Calu3 (cell line): ENCODE results near the gene SPIRE1. TPM values are rescaled to one million over a fixed set of nuclear protein-coding genes. Genes with fewer than 3 reads are reported as not detected.

Experiments used
- BruUV-seq: library from RNA; stranded (reverse); fragments of 400-500 nt; replicated peaks from 2 replicates; lab custom pipeline; 2021; lab: Mats Ljungman, UMichigan
- CTCF ChIA-PET: fragments of 300-600 bp; sonication (Branson Sonifier 250); formaldehyde crosslinking; loops from one replicate; lab custom pipeline; 2022; ENCODE audit warnings: antibody characterized with exemption; lab: Charles Lee
- DNase-seq: peaks from one replicate; pipeline ENCODE4 v3.0.0; 2022
- H3K27ac Mint-ChIP-seq: one replicate; pipeline ENCODE4 v1.8.0; 2022; ENCODE audit warnings: mixed read lengths; ENCODE audit not compliant: unreplicated experiment
- H3K27me3 Mint-ChIP-seq: one replicate; pipeline ENCODE4 v1.8.0; 2022; ENCODE audit warnings: mixed read lengths; ENCODE audit not compliant: unreplicated experiment
- H3K36me3 Mint-ChIP-seq: one replicate; pipeline ENCODE4 v1.8.0; 2022; ENCODE audit warnings: mild to moderate bottlenecking, moderate library complexity, mixed read lengths; ENCODE audit not compliant: insufficient read depth, unreplicated experiment
- H3K4me1 Mint-ChIP-seq: one replicate; pipeline ENCODE4 v1.8.0; 2022; ENCODE audit warnings: mild to moderate bottlenecking, low read depth, mixed read lengths; ENCODE audit not compliant: unreplicated experiment
- H3K4me3 Mint-ChIP-seq: one replicate; pipeline ENCODE4 v1.8.0; 2022; ENCODE audit warnings: mild to moderate bottlenecking, low read depth, moderate library complexity, mixed read lengths; ENCODE audit not compliant: unreplicated experiment
- H3K9me3 Mint-ChIP-seq: one replicate; pipeline ENCODE4 v1.8.0; 2022; ENCODE audit warnings: low read depth, mixed read lengths; ENCODE audit not compliant: unreplicated experiment
- CTCF ChIP-seq: fragments of 200-600 bp; IDR thresholded peaks from one replicate; pipeline ENCODE4 v1.8.0; 2022; ENCODE audit warnings: antibody characterized with exemption; ENCODE audit not compliant: unreplicated experiment
- intact Hi-C: fragments of 100-400 bp; cut with micrococcal nuclease; formaldehyde crosslinking; loops from one replicate; pipeline ENCODE4 v1.10.0; 2022; ENCODE audit not compliant: unreplicated experiment
- total RNA-seq: library from RNA; stranded (reverse); gene quantifications from 2 replicates; pipeline ENCODE4 v1.2.3, GENCODE V29; 2022

SPIRE1 gene
- total RNA-seq, 1 experiment from 2014 or later, result 98.6 TPM

GRCh38 chr18:12435867-12436266 is 222.0 kb downstream of the SPIRE1 start:
- H3K27ac Mint-ChIP-seq, result no peak overlapping the region
- DNase-seq, result no peak
- intact Hi-C loops, result no loop called here
- CTCF ChIA-PET, result interaction anchor here (0.6 kb wide), 1 partner anchor 204 kb away, joined by 5 read pairs; no protein-coding TSS in a partner anchor
- no peak for TF ChIP-seq CTCF
- no peaks in the 10 kb centered on the region for H3K9me3 Mint-ChIP-seq
- no peak overlapping the region for H3K4me3 Mint-ChIP-seq
- H3K4me1 Mint-ChIP-seq, result no peaks in the 10 kb centered on the region
- no peaks in the 10 kb centered on the region for H3K27me3 Mint-ChIP-seq
- BruUV-seq, result no TSS peak
- H3K36me3 Mint-ChIP-seq, result peaks cover 31% of the 10 kb centered on the region

GRCh38 chr18:12434541-12434929 is 223.4 kb downstream of the SPIRE1 start:
- intact Hi-C loops, result no loop called here
- CTCF ChIA-PET, result no interaction called here
- peaks cover 31% of the 10 kb centered on the region for H3K36me3 Mint-ChIP-seq
- H3K9me3 Mint-ChIP-seq, result no peaks in the 10 kb centered on the region
- no peaks in the 10 kb centered on the region for H3K4me1 Mint-ChIP-seq
- no peaks in the 10 kb centered on the region for H3K27me3 Mint-ChIP-seq
- H3K27ac Mint-ChIP-seq, result no peak overlapping the region
- no peak for TF ChIP-seq CTCF
- no TSS peak for BruUV-seq
- H3K4me3 Mint-ChIP-seq, result no peak overlapping the region
- no peak for DNase-seq

- no peaks in the 10 kb centered on the region for H3K27me3 Mint-ChIP-seq
- H3K27ac Mint-ChIP-seq, result no peak overlapping the region
- peaks cover 31% of the 10 kb centered on the region for H3K36me3 Mint-ChIP-seq
- CTCF ChIA-PET, result no interaction called here
- no peaks in the 10 kb centered on the region for H3K9me3 Mint-ChIP-seq
- TF ChIP-seq CTCF, result no peak
- intact Hi-C loops, result no loop called here
- no peak overlapping the region for H3K4me3 Mint-ChIP-seq
- BruUV-seq, result no TSS peak
- no peaks in the 10 kb centered on the region for H3K4me1 Mint-ChIP-seq
- DNase-seq, result no peak
Observed at GRCh38 chr18:12433829-12434540, 223.9 kb downstream of the SPIRE1 start.

GRCh38 chr18:12432881-12433280 is 225.0 kb downstream of the SPIRE1 start:
- intact Hi-C loops, result no loop called here
- Mint-ChIP-seq H3K36me3 (peaks cover 24% of the 10 kb centered on the region), H3K4me1 (no peaks in the 10 kb centered on the region), H3K27me3 (no peaks in the 10 kb centered on the region), H3K27ac (no peak overlapping the region), H3K4me3 (no peak overlapping the region), H3K9me3 (no peaks in the 10 kb centered on the region)
- TF ChIP-seq CTCF, result no peak
- BruUV-seq, result no TSS peak
- no peak for DNase-seq
- CTCF ChIA-PET, result interaction anchor here (0.7 kb wide), 1 partner anchor 862 kb away, joined by 3 read pairs; no protein-coding TSS in a partner anchor
